GM23338 (cell line): ENCODE measurements around the gene B4GALNT1. TPM values are rescaled to one million over a fixed set of nuclear protein-coding genes. Genes with fewer than 3 reads are reported as not detected.

ENCODE experiments used
- ATAC-seq: fragments of 200-7000 bp; cut with Tn5 transposase; 3 replicates; pipeline ENCODE4 v1.9.1; 2020
- DNase-seq: peaks from one replicate; pipeline ENCODE4 v3.0.0-alpha.2; 2015; ENCODE audit warnings: low spot score
- H2AFZ ChIP-seq: fragments of 200-600 bp; sonication (generic); 2 replicates; pipeline ENCODE4 v1.8.0; 2016; ENCODE audit warnings: antibody characterized with exemption, mild to moderate bottlenecking, moderate library complexity
- H3F3A ChIP-seq: fragments of 200-600 bp; sonication (generic); replicated peaks from 2 replicates; pipeline ENCODE4 v1.8.0; 2017; ENCODE audit warnings: antibody characterized with exemption, mixed run types, low read depth
- H3K27ac ChIP-seq: fragments of 200-600 bp; sonication (generic); 2 replicates; pipeline ENCODE4 v1.6.1; 2016; ENCODE audit warnings: low read depth
- H3K27me3 ChIP-seq: fragments of 200-600 bp; sonication (generic); 2 replicates; pipeline ENCODE4 v1.8.0; 2016; ENCODE audit warnings: mild to moderate bottlenecking, mixed run types, moderate library complexity; ENCODE audit not compliant: insufficient read depth
- H3K36me3 ChIP-seq: fragments of 200-600 bp; sonication (generic); 2 replicates; pipeline ENCODE4 v1.8.0; 2016; ENCODE audit warnings: mild to moderate bottlenecking; ENCODE audit not compliant: insufficient read depth
- H3K4me1 ChIP-seq: fragments of 200-600 bp; sonication (generic); 2 replicates; pipeline ENCODE4 v1.8.0; 2016; ENCODE audit warnings: mild to moderate bottlenecking, moderate library complexity; ENCODE audit not compliant: insufficient read depth
- H3K4me2 ChIP-seq: fragments of 200-600 bp; sonication (generic); 2 replicates; pipeline ENCODE4 v1.7.1; 2017; ENCODE audit warnings: mixed run types
- H3K4me3 ChIP-seq: fragments of 200-600 bp; sonication (generic); 2 replicates; pipeline ENCODE4 v1.6.1; 2016; ENCODE audit warnings: mixed run types
- H3K79me2 ChIP-seq: fragments of 200-600 bp; sonication (generic); replicated peaks from 2 replicates; pipeline ENCODE4 v1.8.0; 2017; ENCODE audit warnings: mild to moderate bottlenecking; ENCODE audit not compliant: insufficient read depth
- H3K9me2 ChIP-seq: fragments of 200-600 bp; sonication (generic); 2 replicates; pipeline ENCODE4 v1.8.0; 2017; ENCODE audit not compliant: insufficient read depth
- H4K20me1 ChIP-seq: fragments of 200-600 bp; sonication (generic); replicated peaks from 2 replicates; pipeline ENCODE4 v1.8.0; 2017; ENCODE audit warnings: mild to moderate bottlenecking; ENCODE audit not compliant: insufficient read depth
- H3K27ac Mint-ChIP-seq: 2 replicates; pipeline ENCODE4 v1.8.0; 2020; ENCODE audit warnings: inconsistent platforms, mild to moderate bottlenecking, moderate library complexity, mixed read lengths
- H3K27me3 Mint-ChIP-seq: 3 replicates; pipeline ENCODE4 v1.8.0; 2022; ENCODE audit warnings: low read depth, mild to moderate bottlenecking, moderate library complexity, mixed read lengths, inconsistent platforms; ENCODE audit not compliant: insufficient read depth, poor library complexity
- H3K36me3 Mint-ChIP-seq: 3 replicates; pipeline ENCODE4 v1.8.0; 2021; ENCODE audit warnings: low read depth, mild to moderate bottlenecking, inconsistent platforms, moderate library complexity, mixed read lengths
- H3K4me1 Mint-ChIP-seq: 3 replicates; pipeline ENCODE4 v1.8.0; 2020; ENCODE audit warnings: mild to moderate bottlenecking, inconsistent platforms, mixed read lengths
- H3K4me3 Mint-ChIP-seq: 3 replicates; pipeline ENCODE4 v1.8.0; 2021; ENCODE audit warnings: moderate library complexity, mild to moderate bottlenecking, inconsistent platforms, mixed read lengths
- H3K9me3 Mint-ChIP-seq: 3 replicates; pipeline ENCODE4 v1.8.0; 2020; ENCODE audit warnings: moderate library complexity, mild to moderate bottlenecking, inconsistent platforms, mixed read lengths
- ETS1 ChIP-seq: IDR thresholded peaks from 2 replicates; pipeline ENCODE4 v1.6.1; 2016; ENCODE audit warnings: antibody characterized with exemption
- EZH2 ChIP-seq: fragments of 200-600 bp; sonication (generic); IDR thresholded peaks from one replicate; pipeline ENCODE4 v1.8.0; 2017; ENCODE audit warnings: antibody characterized with exemption, mild to moderate bottlenecking, low read depth; ENCODE audit not compliant: unreplicated experiment
- EZH2phosphoT487 ChIP-seq: fragments of 200-600 bp; sonication (generic); IDR thresholded peaks from one replicate; pipeline ENCODE4 v1.8.1; 2018; ENCODE audit warnings: antibody characterized with exemption; ENCODE audit not compliant: unreplicated experiment
- JUNB ChIP-seq: IDR thresholded peaks from one replicate; pipeline ENCODE4 v1.6.1; 2016; ENCODE audit warnings: antibody characterized with exemption; ENCODE audit not compliant: unreplicated experiment
- NANOG ChIP-seq: IDR thresholded peaks from 2 replicates; pipeline ENCODE4 v1.6.1; 2016; ENCODE audit warnings: antibody characterized with exemption, borderline replicate concordance
- POLR2AphosphoS5 ChIP-seq: IDR thresholded peaks from 2 replicates; pipeline ENCODE4 v1.6.1; 2016; ENCODE audit warnings: antibody characterized with exemption, low read depth
- REST ChIP-seq: IDR thresholded peaks from one replicate; pipeline ENCODE4 v1.6.1; 2018; ENCODE audit warnings: antibody characterized with exemption; ENCODE audit not compliant: unreplicated experiment
- STAT1 ChIP-seq: IDR thresholded peaks from one replicate; pipeline ENCODE4 v1.6.1; 2016; ENCODE audit warnings: antibody characterized with exemption; ENCODE audit not compliant: unreplicated experiment
- ZNF331 ChIP-seq: fragments of 250-450 bp; sonication (Bioruptor Pico); IDR thresholded peaks from 2 replicates; pipeline ENCODE4 v1.5.0; 2020; ENCODE audit warnings: low read depth, mild to moderate bottlenecking, moderate library complexity
- polyA plus RNA-seq: library from polyadenylated mRNA; unstranded; fragments of >200 nt; fragmentation: Nextera tagmentation; extraction: Ambion mirVana; gene quantifications from 2 replicates; pipeline ENCODE4 v1.2.1, GENCODE V29; 2016
- total RNA-seq: library from RNA; depleted of rRNA; stranded (reverse); fragments of >200 nt; shearing (Covaris generic); gene quantifications from 2 replicates; pipeline ENCODE4 v1.2.3, GENCODE V29; 2014
- TF ChIP-seq, protein P1 (sequence below), 2 experiments: fragments of 200-600 bp in 1 of 2; sonication (generic) in 1 of 2; conservative IDR thresholded peaks; 2 replicates each; pipeline versions ENCODE4 v1.5.1 to v1.6.1; 2016 to 2017; ENCODE audit warnings: antibody characterized with exemption in 2 of 2, low read depth in 2 of 2, mild to moderate bottlenecking in 2 of 2, moderate library complexity in 1 of 2

B4GALNT1 gene
- total and polyA plus RNA-seq, 2 experiments from 2014 or later, result 1.3 to 2.4 TPM

GRCh38 chr12:57581802-57582201, 51.2 kb downstream of the B4GALNT1 start (continued):
- no peak for TF ChIP-seq ETS1
- no peak for TF ChIP-seq EZH2
- no peak for TF ChIP-seq ZNF331 (CRISPR knock-in tag)
- TF ChIP-seq, protein P1, sequence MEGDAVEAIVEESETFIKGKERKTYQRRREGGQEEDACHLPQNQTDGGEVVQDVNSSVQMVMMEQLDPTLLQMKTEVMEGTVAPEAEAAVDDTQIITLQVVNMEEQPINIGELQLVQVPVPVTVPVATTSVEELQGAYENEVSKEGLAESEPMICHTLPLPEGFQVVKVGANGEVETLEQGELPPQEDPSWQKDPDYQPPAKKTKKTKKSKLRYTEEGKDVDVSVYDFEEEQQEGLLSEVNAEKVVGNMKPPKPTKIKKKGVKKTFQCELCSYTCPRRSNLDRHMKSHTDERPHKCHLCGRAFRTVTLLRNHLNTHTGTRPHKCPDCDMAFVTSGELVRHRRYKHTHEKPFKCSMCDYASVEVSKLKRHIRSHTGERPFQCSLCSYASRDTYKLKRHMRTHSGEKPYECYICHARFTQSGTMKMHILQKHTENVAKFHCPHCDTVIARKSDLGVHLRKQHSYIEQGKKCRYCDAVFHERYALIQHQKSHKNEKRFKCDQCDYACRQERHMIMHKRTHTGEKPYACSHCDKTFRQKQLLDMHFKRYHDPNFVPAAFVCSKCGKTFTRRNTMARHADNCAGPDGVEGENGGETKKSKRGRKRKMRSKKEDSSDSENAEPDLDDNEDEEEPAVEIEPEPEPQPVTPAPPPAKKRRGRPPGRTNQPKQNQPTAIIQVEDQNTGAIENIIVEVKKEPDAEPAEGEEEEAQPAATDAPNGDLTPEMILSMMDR (conservative IDR thresholded peaks at IDR 0.05; ENCODE audit: low read depth in 2 of 2), result no peak
- TF ChIP-seq NANOG, result no peak
- TF ChIP-seq POLR2AphosphoS5, result no peak
- TF ChIP-seq STAT1, result no peak
- TF ChIP-seq JUNB, result no peak
- no peak for TF ChIP-seq EZH2phosphoT487
- no peak for TF ChIP-seq REST

DNA sequence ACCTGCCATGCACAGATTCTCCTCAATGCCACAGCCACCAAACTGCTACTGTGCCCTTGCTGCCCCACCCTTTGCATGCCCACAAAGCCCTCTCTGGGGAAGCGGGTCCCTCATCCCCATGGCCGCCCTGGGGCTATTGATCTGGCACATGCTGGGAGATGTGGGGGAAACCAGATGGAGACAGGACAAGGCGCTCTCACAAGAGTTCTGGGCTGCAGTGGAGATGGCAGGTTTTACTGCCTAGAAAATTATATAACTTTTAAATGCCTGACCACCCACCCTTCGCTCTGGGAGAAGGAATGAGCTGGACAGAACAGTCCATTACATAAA, 52.6 kb downstream of the B4GALNT1 start:
- H3K27me3 Mint-ChIP-seq, result peaks cover 4% of the 10 kb centered on the region

More for the DNA sequence above, 52.6 kb downstream of the B4GALNT1 start:
- no peaks in the 10 kb centered on the region for H3K27me3 ChIP-seq
- no peak overlapping the region for H2AFZ ChIP-seq
- H3K4me1 ChIP-seq, result no peaks in the 10 kb centered on the region
- H3K36me3 ChIP-seq, result peaks cover 13% of the 10 kb centered on the region
- H3K4me3 ChIP-seq, result no peak overlapping the region
- H3F3A ChIP-seq, result peaks cover 12% of the 10 kb centered on the region; the same call in 1 of the 2 replicates
- Mint-ChIP-seq H3K4me3 (no peak overlapping the region), H3K9me3 (no peaks in the 10 kb centered on the region), H3K27ac (no peak overlapping the region), H3K4me1 (peaks cover 4% of the 10 kb centered on the region; the same call in 2 of the 3 replicates), H3K36me3 (peaks cover 44% of the 10 kb centered on the region)
- no peak for DNase-seq
- H3K27ac ChIP-seq, result no peak overlapping the region
- H4K20me1 ChIP-seq, result peaks cover 14% of the 10 kb centered on the region
- H3K9me2 ChIP-seq, result no peaks in the 10 kb centered on the region
- TF ChIP-seq ETS1 (no peak), ZNF331 (CRISPR knock-in tag) (no peak), REST (no peak)
- H3K79me2 ChIP-seq, result no peaks in the 10 kb centered on the region
- H3K4me2 ChIP-seq, result no peak overlapping the region
- ATAC-seq, result no peak
